Epithelial cell of esophagus (primary cell): ENCODE measurements around the gene GAS2L2.

ENCODE experiments used
- DNase-seq: peaks from one replicate; pipeline ENCODE4 v3.0.0; 2010; ENCODE audit warnings: low read depth
- H3K4me3 ChIP-seq: 2 replicates; pipeline ENCODE4 v1.5.1; 2011; ENCODE audit warnings: mild to moderate bottlenecking, low read length, control low read depth
- CTCF ChIP-seq: IDR thresholded peaks from 2 replicates; pipeline ENCODE4 v1.5.1; 2011; ENCODE audit warnings: low read depth, mild to moderate bottlenecking, low read length, control low read depth, inconsistent platforms; ENCODE audit not compliant: insufficient read depth; ENCODE audit errors: missing control alignments

GAS2L2 gene

GRCh38 chr17:35695613-35696012, 57.4 kb downstream of the GAS2L2 start:
- no peak for DNase-seq
- H3K4me3 ChIP-seq, result no peak overlapping the region
- no peak for TF ChIP-seq CTCF

DNA sequence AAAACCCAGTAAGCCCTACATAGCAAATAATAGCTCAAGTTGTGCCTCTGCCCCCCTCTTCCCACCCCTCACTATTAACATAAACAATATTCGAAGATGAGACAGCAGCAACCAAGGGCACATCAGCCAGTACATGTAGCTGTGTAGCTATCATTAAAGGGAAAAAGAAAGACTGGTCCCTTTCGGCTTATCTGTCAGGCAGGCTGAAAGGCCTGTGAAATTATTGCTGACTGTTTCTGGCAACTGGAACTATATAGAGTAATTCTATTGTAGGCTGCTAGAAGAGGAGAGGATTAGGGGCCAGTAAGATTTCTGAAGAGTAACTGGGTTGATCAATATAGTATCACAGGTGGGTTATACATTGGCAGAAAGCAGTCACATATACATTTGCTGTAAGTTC, 58.1 kb downstream of the GAS2L2 start:
- no peak for TF ChIP-seq CTCF
- no peak overlapping the region for H3K4me3 ChIP-seq
- no peak for DNase-seq
